ENCODE results near the gene PCDHB10. TPM values are rescaled to one million over a fixed set of nuclear protein-coding genes. Genes with fewer than 3 reads are reported as not detected.
"Not testable (repeated sequence)": the region's sequence is repeated elsewhere in the genome, so short reads cannot be mapped to it uniquely, and the experiment has no call there.

PCDHB10 gene
- total RNA-seq, 1 donor from 2014 or later = 2.1 TPM

DNA sequence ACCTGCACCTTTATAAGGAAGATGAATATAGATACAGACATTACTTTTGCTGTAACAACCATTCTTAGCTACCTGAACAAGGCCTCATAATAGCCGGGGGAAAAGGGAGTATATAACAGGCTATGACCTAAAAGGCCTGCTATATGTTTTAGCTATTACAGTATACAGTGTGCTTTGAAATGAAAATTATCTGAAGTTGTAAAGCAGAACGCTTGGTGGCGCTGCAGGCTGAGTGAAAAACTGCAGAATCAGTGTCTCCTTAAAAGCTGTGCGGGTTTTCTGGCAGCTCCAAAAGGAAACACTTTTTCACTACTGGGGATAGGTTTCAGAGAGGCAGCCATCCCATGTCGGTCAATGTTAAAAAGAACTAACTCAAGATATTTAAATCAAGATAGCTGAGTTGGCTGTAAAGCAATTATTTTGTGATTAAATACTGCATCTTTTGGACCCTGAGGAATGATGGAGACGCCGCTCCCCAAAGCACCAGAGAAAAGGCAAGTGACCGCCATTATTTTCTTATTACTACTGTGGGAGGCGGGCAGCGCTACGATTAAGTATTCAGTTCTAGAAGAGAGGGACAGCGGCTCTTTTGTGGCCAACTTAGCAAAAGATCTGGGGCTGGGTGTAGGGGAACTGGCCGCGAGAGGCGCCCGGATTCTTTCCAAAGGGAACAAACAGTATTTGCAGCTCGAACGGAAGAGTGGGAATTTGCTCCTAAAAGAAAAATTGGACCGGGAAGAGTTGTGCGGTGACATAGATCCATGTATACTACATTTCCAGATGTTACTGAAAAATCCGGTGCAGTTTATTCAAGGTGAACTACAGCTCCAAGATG, 36.4 kb upstream of the PCDHB10 start:
- Histone ChIP-seq H3K9me3 (peaks cover 4% of the 10 kb centered on the region), H3K4me3 (no peak overlapping the region), H3K4me1 (no peaks in the 10 kb centered on the region), H3K36me3 (no peaks in the 10 kb centered on the region), H3K27me3 (peaks cover 7% of the 10 kb centered on the region), H3K27ac (no peak overlapping the region)
- DNase-seq = no peak
- TF ChIP-seq, protein P1, sequence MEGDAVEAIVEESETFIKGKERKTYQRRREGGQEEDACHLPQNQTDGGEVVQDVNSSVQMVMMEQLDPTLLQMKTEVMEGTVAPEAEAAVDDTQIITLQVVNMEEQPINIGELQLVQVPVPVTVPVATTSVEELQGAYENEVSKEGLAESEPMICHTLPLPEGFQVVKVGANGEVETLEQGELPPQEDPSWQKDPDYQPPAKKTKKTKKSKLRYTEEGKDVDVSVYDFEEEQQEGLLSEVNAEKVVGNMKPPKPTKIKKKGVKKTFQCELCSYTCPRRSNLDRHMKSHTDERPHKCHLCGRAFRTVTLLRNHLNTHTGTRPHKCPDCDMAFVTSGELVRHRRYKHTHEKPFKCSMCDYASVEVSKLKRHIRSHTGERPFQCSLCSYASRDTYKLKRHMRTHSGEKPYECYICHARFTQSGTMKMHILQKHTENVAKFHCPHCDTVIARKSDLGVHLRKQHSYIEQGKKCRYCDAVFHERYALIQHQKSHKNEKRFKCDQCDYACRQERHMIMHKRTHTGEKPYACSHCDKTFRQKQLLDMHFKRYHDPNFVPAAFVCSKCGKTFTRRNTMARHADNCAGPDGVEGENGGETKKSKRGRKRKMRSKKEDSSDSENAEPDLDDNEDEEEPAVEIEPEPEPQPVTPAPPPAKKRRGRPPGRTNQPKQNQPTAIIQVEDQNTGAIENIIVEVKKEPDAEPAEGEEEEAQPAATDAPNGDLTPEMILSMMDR (IDR thresholded peaks at IDR 0.05) = no peak
- ATAC-seq = no peak
- intact Hi-C loops (cut with DNase I) = no loop called here

- intact Hi-C loops (cut with DNase I); H3K27ac ChIP-seq; ATAC-seq; H3K36me3 ChIP-seq; H3K27me3 ChIP-seq; DNase-seq; H3K9me3 ChIP-seq; H3K4me3 ChIP-seq; H3K4me1 ChIP-seq: not testable (repeated sequence)
Measured at GRCh38 chr5:141157356-141157755, 34.8 kb upstream of the PCDHB10 start.

DNA sequence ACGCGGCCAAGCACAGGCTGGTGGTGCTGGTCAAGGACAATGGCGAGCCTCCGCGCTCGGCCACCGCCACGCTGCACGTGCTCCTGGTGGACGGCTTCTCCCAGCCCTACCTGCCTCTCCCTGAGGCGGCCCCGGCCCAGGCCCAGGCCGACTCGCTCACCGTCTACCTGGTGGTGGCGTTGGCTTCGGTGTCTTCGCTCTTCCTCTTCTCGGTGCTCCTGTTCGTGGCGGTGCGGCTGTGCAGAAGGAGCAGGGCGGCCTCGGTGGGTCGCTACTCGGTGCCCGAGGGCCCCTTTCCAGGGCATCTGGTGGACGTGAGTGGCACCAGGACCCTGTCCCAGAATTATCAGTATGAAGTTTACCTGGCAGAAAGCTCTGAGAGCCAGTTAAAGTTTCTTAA, 34.3 kb upstream of the PCDHB10 start:
- H3K4me1 ChIP-seq; H3K27ac ChIP-seq; H3K9me3 ChIP-seq; ATAC-seq; intact Hi-C loops (cut with DNase I); DNase-seq; H3K36me3 ChIP-seq; H3K27me3 ChIP-seq; H3K4me3 ChIP-seq: not testable (repeated sequence)

DNA sequence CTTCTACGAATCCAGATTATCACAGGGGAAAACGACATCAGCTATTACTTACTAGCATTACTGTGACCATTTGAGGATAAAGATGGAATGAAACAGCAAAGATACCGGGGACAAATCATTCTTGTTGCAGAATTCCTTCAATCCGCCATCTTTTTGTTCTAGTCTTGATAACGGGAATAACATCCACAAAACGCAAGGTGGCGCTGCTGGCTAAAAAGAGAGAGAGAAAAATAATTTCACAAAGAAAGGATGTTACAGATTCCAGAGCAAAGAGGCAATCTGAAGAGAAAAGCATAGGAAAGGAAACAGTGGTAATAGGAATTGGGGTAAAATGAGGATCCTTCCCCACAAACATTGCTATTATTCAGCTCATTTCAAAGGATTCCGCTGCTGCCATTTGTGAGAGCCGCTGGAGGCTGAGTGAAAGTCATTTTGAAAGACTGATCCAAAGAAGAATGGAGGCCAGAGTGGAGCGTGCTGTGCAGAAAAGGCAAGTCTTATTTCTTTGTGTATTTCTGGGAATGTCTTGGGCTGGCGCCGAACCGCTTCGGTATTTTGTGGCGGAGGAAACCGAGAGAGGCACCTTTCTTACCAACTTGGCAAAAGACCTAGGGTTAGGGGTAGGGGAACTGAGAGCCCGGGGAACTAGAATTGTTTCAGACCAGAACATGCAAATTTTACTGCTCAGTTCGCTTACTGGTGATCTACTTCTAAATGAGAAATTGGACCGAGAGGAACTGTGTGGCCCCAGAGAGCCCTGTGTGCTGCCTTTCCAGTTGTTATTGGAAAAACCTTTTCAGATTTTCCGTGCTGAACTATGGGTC, 19.6 kb upstream of the PCDHB10 start, which contains the start of gene PCDHB7:
Gene PCDHB7, plus strand, starts transcription at position 264 of the 824 bp plus-strand sequence. Its CDS starts 192 bp downstream, at position 456.
- H3K27ac ChIP-seq = no peak within 1 kb of the TSS
- intact Hi-C loops (cut with DNase I) = no loop called here
- no peak for DNase-seq
- peaks cover 7% of the 10 kb centered on the region for H3K9me3 ChIP-seq
- no peaks in the 10 kb centered on the region for H3K4me1 ChIP-seq
- no peak for ATAC-seq
- TF ChIP-seq, protein P1 (IDR thresholded peaks at IDR 0.05) = peak; percentile 52
- no peaks in the 10 kb centered on the region for H3K36me3 ChIP-seq
- peak within 1 kb of the TSS; percentile 26 for H3K4me3 ChIP-seq
- peaks cover 20% of the 10 kb centered on the region for H3K27me3 ChIP-seq

DNA sequence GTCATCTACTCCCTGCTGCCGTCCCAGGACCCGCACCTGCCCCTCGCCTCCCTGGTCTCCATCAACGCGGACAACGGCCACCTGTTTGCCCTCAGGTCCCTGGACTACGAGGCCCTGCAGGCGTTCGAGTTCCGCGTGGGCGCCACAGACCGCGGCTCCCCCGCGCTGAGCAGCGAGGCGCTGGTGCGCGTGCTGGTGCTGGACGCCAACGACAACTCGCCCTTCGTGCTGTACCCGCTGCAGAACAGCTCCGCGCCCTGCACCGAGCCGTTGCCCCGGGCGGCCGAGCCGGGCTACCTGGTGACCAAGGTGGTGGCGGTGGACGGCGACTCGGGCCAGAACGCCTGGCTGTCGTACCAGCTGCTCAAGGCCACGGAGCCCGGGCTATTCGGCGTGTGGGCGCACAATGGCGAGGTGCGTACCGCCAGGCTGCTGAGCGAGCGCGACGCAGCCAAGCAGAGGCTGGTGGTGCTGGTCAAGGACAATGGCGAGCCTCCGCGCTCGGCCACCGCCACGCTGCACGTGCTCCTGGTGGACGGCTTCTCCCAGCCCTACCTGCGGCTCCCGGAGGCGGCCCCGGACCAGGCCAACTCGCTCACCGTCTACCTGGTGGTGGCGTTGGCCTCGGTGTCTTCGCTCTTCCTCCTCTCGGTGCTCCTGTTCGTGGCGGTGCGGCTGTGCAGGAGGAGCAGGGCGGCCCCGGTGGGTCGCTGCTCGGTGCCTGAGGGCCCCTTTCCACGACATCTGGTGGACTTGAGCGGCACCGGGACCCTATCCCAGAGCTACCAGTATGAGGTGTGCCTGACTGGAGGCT, 17.7 kb upstream of the PCDHB10 start:
- H3K9me3 ChIP-seq; H3K4me1 ChIP-seq; H3K27ac ChIP-seq; H3K4me3 ChIP-seq; intact Hi-C loops (cut with DNase I); H3K36me3 ChIP-seq; ATAC-seq; DNase-seq: not testable (repeated sequence)
- peaks cover 14% of the 10 kb centered on the region for H3K27me3 ChIP-seq

DNA sequence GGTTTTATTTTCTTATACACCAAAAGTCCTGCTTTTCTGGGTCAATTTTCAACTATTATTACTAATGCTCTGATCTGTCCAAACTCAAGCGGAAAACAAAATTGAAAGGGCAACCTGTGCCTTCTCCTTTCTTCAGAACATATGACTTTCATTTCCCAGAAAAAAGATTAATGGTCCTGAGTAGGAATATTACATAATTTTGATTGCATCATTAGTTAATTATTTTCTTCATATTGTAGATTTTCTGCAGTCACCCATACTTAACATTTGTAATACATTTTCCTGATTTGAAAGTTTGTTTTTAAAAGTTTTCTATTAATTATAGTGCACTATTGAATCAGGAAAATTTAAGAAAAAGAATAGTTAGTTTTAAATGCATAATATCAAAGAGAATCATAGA, 16.2 kb upstream of the PCDHB10 start:
- H3K9me3 ChIP-seq = peaks cover 7% of the 10 kb centered on the region
- intact Hi-C loops (cut with DNase I) = no loop called here
- DNase-seq (no peak), ATAC-seq (no peak)
- no peak overlapping the region for H3K4me3 ChIP-seq
- H3K36me3 ChIP-seq = no peaks in the 10 kb centered on the region
- no peaks in the 10 kb centered on the region for H3K4me1 ChIP-seq
- H3K27me3 ChIP-seq = peaks cover 14% of the 10 kb centered on the region
- TF ChIP-seq, protein P1 (IDR thresholded peaks at IDR 0.05) = no peak
- no peak overlapping the region for H3K27ac ChIP-seq

- H3K27ac ChIP-seq; DNase-seq; H3K4me1 ChIP-seq; intact Hi-C loops (cut with DNase I); H3K36me3 ChIP-seq; H3K9me3 ChIP-seq; H3K4me3 ChIP-seq: not testable (repeated sequence)
- peaks cover 14% of the 10 kb centered on the region for H3K27me3 ChIP-seq
- peak; percentile 67 for ATAC-seq
Measured at GRCh38 chr5:141177577-141178191, 14.5 kb upstream of the PCDHB10 start, which contains the start of gene PCDHB8. Gene PCDHB8, plus strand, starts transcription at chr5:141177790. Its CDS starts 245 bp downstream, at chr5:141178035.

DNA sequence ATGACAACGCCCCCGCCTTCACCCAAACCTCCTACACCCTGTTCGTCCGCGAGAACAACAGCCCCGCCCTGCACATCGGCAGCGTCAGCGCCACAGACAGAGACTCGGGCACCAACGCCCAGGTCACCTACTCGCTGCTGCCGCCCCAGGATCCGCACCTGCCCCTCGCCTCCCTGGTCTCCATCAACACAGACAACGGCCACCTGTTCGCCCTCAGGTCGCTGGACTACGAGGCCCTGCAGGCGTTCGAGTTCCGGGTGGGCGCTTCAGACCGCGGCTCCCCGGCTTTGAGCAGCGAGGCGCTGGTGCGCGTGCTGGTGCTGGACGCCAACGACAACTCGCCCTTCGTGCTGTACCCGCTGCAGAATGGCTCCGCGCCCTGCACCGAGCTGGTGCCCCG, 12.8 kb upstream of the PCDHB10 start:
- H3K4me3 ChIP-seq; H3K27ac ChIP-seq; intact Hi-C loops (cut with DNase I); ATAC-seq; H3K36me3 ChIP-seq; H3K9me3 ChIP-seq; DNase-seq; H3K4me1 ChIP-seq: not testable (repeated sequence)
- H3K27me3 ChIP-seq = peaks cover 14% of the 10 kb centered on the region

GRCh38 chr5:141179876-141180275, 12.3 kb upstream of the PCDHB10 start:
- H3K27ac ChIP-seq; H3K4me3 ChIP-seq; H3K4me1 ChIP-seq; intact Hi-C loops (cut with DNase I); H3K36me3 ChIP-seq; H3K9me3 ChIP-seq; ATAC-seq; DNase-seq: not testable (repeated sequence)
- H3K27me3 ChIP-seq = peaks cover 14% of the 10 kb centered on the region
